Body of pancreas (tissue), 4 donors: ENCODE data around the gene GRIK3. TPM values are rescaled to one million over a fixed set of nuclear protein-coding genes. Genes with fewer than 3 reads are reported as not detected.
"Not testable (repeated sequence)": the region's sequence is repeated elsewhere in the genome, so short reads cannot be mapped to it uniquely, and the experiment has no call there.

Source experiments
- ATAC-seq: fragments of 150-250 bp; one replicate; pipeline ENCODE4 v1.9.1; 2016
- DNase-seq, 4 donors: peaks; one replicate each; pipeline ENCODE4 v3.0.0-alpha.2; 2019
- H3K27ac ChIP-seq, 4 donors: fragments of 200-600 bp; sonication (generic); 1 replicate in 3 of 4; 2 replicates in 1 of 4; pipeline versions ENCODE4 v1.5.1 to v1.6.1; 2016 to 2019; ENCODE audit warnings: mild to moderate bottlenecking in 1 of 4, mixed read lengths in 1 of 4, moderate library complexity in 1 of 4
- H3K27me3 ChIP-seq, 2 donors: fragments of 200-600 bp; sonication (generic); one replicate each; pipeline ENCODE4 v1.6.0; 2016; ENCODE audit warnings: mild to moderate bottlenecking in 1 of 2
- H3K36me3 ChIP-seq, 2 donors: fragments of 200-600 bp; sonication (generic); replicated peaks in 1 of 2; 2 replicates each; pipeline ENCODE4 v1.5.1; 2016; ENCODE audit warnings: low read depth in 2 of 2; ENCODE audit not compliant: insufficient read depth in 1 of 2
- H3K4me1 ChIP-seq: fragments of 200-600 bp; sonication (generic); one replicate; pipeline ENCODE4 v1.6.0; 2016
- H3K4me3 ChIP-seq, 2 donors: fragments of 200-600 bp; sonication (generic); 1 replicate in 1 of 2; 2 replicates in 1 of 2; pipeline ENCODE4 v1.5.1; 2016 to 2019
- H3K9me3 ChIP-seq, 3 donors: fragments of 200-600 bp; sonication (generic); 1 replicate in 2 of 3; 2 replicates in 1 of 3; pipeline ENCODE4 v1.5.1; 2016
- POLR2A ChIP-seq, 3 donors: fragments of 450-650 bp; IDR thresholded peaks; one replicate each; pipeline ENCODE4 v1.6.1; 2016; ENCODE audit warnings: antibody characterized with exemption in 3 of 3, mild to moderate bottlenecking in 2 of 3
- WGBS, 2 donors: methylation state at CpG; one replicate each; pipeline ENCODE4 v1.1.5; 2017; 5-methylcytosine and 5-hydroxymethylcytosine counted together
- intact Hi-C: fragments of 100-400 bp; cut with DNase I; formaldehyde crosslinking; loops from one replicate; pipeline ENCODE4 v1.15.1; 2023
- total RNA-seq, 2 donors: library from RNA; depleted of rRNA; stranded (reverse); fragments of >200 nt; gene quantifications; one replicate each; pipeline ENCODE4 v1.1.0, GENCODE V29; 2016
- TF ChIP-seq, protein P1 (sequence below), 7 experiments: fragments of 450-650 bp in 4 of 7; fragments of 200-600 bp in 3 of 7; sonication (generic) in 3 of 7; IDR thresholded peaks; one replicate each; pipeline ENCODE4 v1.5.1; 2016 to 2019; ENCODE audit warnings: antibody characterized with exemption in 7 of 7

Gene GRIK3
- total RNA-seq, result under 1 TPM; under 0.01 to 0.99 TPM

DNA sequence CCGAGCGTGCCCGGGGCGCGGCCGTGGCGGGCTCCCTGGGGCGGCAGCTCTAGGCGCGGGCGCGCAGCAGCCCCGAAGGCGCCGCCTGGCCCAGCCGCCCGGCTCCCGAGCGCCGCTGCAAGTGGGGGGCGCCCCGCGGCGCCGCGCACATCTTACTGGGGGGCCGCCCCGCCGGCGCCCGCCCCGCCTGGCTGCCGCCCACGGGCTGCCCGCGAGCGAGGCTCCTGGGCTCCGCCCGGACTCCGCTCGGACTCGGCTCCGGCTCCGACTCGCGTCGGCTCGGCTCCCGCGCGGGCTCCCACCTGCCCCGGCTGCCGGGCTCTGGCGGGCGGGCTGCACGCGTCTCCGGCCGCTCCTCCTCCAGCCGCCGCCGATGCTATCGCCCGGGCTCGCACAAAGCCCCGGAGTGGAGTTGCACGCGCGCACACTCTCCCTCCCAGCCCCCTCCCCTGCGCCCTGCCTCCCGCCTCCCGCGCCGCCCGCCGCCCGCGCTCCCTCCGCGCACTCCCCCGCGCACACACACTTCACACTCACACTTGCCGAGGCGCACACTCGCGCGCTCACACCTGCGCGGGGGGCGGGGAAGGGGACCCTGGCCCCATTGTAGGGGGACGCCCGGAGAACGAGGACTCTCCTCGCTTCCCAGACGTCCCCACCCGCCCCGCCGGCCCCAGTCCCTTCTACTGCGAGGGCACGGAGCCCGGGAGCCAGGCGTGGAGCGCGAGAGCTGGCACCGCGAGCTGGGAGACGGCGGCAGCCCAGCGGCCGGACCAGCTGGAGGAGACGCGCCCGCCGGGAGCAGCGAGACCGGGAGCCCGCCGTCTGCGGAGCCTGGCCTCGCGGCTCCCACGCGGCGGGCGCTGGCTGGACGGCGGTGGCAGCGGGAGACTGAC is at the start of gene GRIK3:
GRIK3 (minus strand) TSS at position 395 of the 893 bp plus-strand sequence. CDS start 407 bp downstream, outside the sequence.
- H3K27ac ChIP-seq, result no peak within 1 kb of the TSS
- intact Hi-C loops, result no loop called here
- no peaks in the 10 kb centered on the region for H3K9me3 ChIP-seq
- DNase-seq (peak in 1 of 4 donors; percentile 10), ATAC-seq (no peak)
- no peak within 1 kb of the TSS for H3K4me3 ChIP-seq
- no peak for TF ChIP-seq POLR2A (IDR thresholded peaks at IDR 0.05)
- TF ChIP-seq, protein P1, sequence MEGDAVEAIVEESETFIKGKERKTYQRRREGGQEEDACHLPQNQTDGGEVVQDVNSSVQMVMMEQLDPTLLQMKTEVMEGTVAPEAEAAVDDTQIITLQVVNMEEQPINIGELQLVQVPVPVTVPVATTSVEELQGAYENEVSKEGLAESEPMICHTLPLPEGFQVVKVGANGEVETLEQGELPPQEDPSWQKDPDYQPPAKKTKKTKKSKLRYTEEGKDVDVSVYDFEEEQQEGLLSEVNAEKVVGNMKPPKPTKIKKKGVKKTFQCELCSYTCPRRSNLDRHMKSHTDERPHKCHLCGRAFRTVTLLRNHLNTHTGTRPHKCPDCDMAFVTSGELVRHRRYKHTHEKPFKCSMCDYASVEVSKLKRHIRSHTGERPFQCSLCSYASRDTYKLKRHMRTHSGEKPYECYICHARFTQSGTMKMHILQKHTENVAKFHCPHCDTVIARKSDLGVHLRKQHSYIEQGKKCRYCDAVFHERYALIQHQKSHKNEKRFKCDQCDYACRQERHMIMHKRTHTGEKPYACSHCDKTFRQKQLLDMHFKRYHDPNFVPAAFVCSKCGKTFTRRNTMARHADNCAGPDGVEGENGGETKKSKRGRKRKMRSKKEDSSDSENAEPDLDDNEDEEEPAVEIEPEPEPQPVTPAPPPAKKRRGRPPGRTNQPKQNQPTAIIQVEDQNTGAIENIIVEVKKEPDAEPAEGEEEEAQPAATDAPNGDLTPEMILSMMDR (IDR thresholded peaks at IDR 0.05), result no peak
- no peaks in the 10 kb centered on the region for H3K36me3 ChIP-seq
- peaks cover 0 to 29% of the 10 kb centered on the region in 2 donors for H3K27me3 ChIP-seq
- 0 to 1% methylated on average over 6 to 108 of the region's 128 CpGs for WGBS, 2 donors
- peaks cover 26% of the 10 kb centered on the region for H3K4me1 ChIP-seq

GRCh38 chr1:37084013-37084412 is 49.7 kb upstream of the GRIK3 start:
- ATAC-seq, result no peak
- H3K9me3 ChIP-seq, result no peaks in the 10 kb centered on the region
- no peaks in the 10 kb centered on the region for H3K4me1 ChIP-seq
- H3K4me3 ChIP-seq, result no peak overlapping the region
- no peak for DNase-seq
- H3K27me3 ChIP-seq, result no peaks in the 10 kb centered on the region
- H3K36me3 ChIP-seq, result no peaks in the 10 kb centered on the region
- WGBS, 2 donors, result 62 to 68% methylated on average over 8 to 10 of the region's 10 CpGs
- no peak for TF ChIP-seq POLR2A (IDR thresholded peaks at IDR 0.05)
- TF ChIP-seq, protein P1 (IDR thresholded peaks at IDR 0.05), result no peak
- no peak overlapping the region for H3K27ac ChIP-seq
- intact Hi-C loops, result no loop called here

DNA sequence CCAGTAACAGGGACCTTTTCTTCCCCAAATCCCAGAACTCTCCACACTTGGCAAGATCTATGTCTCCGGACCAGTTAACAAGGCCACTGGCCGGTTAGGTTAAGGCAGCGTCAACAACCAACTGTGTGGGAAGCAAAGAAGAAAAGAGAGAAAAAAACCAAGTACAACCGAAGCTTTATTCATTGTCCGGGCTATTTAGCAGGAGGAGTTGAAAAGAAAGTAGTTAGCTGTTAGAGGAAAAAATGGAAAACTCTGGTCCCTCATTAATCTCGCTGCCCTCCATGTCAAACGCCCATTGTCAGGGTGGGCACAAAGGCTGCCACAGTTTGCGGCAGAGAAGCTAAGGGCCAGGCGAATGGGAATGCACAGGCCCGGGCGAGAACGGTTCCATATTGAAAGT is 49.3 kb upstream of the GRIK3 start:
- no peaks in the 10 kb centered on the region for H3K9me3 ChIP-seq
- 72 to 75% methylated on average over 12 of the region's 12 CpGs for WGBS, 2 donors
- no peaks in the 10 kb centered on the region for H3K36me3 ChIP-seq
- no peak for ATAC-seq
- H3K4me1 ChIP-seq, result no peaks in the 10 kb centered on the region
- TF ChIP-seq POLR2A (IDR thresholded peaks at IDR 0.05), result no peak
- TF ChIP-seq, protein P1 (IDR thresholded peaks at IDR 0.05), result no peak
- H3K4me3 ChIP-seq, result no peak overlapping the region
- no peak overlapping the region for H3K27ac ChIP-seq
- DNase-seq, result no peak
- intact Hi-C loops, result no loop called here
- no peaks in the 10 kb centered on the region for H3K27me3 ChIP-seq

DNA sequence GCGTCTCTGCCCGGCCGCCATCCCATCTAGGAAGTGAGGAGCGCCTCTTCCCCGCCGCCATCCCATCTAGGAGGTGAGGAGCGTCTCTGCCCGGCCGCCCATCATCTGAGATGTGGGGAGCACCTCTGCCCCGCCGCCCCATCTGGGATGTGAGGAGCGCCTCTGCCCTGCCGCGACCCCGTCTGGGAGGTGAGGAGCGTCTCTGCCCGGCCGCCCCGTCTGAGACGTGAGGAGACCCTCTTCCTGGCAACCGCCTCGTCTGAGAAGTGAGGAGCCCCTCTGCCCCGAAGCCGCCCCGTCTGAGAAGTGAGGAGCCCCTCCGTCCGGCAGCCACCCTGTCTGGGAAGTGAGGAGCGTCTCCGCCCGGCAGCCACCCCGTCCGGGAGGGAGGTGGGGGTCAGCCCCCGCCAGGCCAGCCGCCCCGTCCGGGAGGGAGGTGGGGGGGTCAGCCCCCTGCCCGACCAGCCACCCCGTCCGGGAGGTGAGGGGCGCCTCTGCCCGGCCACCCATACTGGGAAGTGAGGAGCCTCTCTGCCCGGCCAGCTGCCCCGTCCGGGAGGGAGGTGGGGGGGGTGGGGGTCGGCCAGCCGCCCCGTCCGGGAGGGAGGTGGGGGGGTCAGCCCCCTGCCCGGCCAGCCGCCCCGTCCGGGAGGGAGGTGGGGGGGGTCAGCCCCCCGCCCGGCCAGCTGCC is 46.1 kb upstream of the GRIK3 start:
- DNase-seq, H3K36me3 ChIP-seq, H3K27me3 ChIP-seq, intact Hi-C loops, H3K9me3 ChIP-seq, H3K4me3 ChIP-seq, H3K4me1 ChIP-seq, ATAC-seq, H3K27ac ChIP-seq: not testable (repeated sequence)
- 87 to 93% methylated on average over 3 to 23 of the region's 54 CpGs for WGBS, 2 donors

DNA sequence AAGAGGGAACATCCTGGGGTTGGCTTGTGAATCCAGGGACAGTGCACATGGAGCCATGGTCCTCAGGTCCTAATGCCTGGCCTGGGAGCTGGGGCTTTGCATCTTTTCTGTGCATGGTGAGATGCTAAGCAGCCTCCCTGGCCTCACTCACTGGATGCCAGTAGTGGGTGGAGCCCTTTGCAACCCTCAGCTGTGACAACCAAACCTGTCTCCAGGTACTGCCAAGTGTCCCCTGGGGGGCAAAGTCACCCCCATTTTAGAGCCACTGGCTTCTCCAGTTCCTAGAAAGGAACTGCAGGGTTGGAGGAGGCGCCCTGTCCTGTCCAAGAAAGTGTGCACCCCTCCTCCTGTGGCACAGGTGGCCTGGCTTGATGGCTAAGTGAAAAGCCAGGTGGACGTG is 44.6 kb upstream of the GRIK3 start:
- 72% methylated on average over 2 of the region's 2 CpGs; no CpG with 5 or more reads in 1 of the 2 donors for WGBS, 2 donors
- no peak for ATAC-seq
- TF ChIP-seq, protein P1 (IDR thresholded peaks at IDR 0.05), result no peak
- no peak for TF ChIP-seq POLR2A (IDR thresholded peaks at IDR 0.05)

More for the DNA sequence above, 44.6 kb upstream of the GRIK3 start:
- no peak overlapping the region for H3K27ac ChIP-seq
- no peaks in the 10 kb centered on the region for H3K27me3 ChIP-seq
- intact Hi-C loops, result no loop called here
- DNase-seq, result no peak
- no peaks in the 10 kb centered on the region for H3K9me3 ChIP-seq
- H3K36me3 ChIP-seq, result no peaks in the 10 kb centered on the region
- no peaks in the 10 kb centered on the region for H3K4me1 ChIP-seq
- H3K4me3 ChIP-seq, result no peak overlapping the region
